Measurements from ENCODE around the gene ANKRD39.
A peak's percentile ranks its signal among the peaks of the same experiment; 100 is the strongest.
"Not testable (repeated sequence)": the region's sequence is repeated elsewhere in the genome, so short reads cannot be mapped to it uniquely, and the experiment has no call there.

The ANKRD39 gene

DNA sequence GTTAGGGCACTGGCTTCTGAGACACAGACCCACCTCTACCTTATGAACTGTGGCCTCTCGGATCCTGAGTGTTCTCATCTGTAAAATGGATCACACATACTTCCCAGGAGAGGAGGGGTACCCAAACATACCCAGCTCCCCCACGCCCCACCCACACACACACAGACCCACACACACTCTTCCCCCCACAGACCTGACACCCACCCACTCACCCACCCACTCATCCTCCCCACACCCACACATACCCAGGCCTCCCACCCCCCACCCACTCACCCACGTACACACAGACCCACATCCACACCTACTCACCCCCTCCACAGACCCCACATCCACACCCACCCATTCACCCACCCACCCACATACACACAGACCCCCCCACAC is 36.3 kb upstream of the ANKRD39 start:
- Mint-ChIP-seq H3K4me1 (peaks cover 85% of the 10 kb centered on the region), H3K9me3 (no peaks in the 10 kb centered on the region), H3K36me3 (ENCODE audit: low read depth) (no peaks in the 10 kb centered on the region), H3K27ac (no peak overlapping the region), H3K4me3 (no peak overlapping the region), H3K27me3 (ENCODE audit: low read depth, poor library complexity) (no peaks in the 10 kb centered on the region)
- DNase-seq, result no peak
- TF ChIP-seq, protein P1, sequence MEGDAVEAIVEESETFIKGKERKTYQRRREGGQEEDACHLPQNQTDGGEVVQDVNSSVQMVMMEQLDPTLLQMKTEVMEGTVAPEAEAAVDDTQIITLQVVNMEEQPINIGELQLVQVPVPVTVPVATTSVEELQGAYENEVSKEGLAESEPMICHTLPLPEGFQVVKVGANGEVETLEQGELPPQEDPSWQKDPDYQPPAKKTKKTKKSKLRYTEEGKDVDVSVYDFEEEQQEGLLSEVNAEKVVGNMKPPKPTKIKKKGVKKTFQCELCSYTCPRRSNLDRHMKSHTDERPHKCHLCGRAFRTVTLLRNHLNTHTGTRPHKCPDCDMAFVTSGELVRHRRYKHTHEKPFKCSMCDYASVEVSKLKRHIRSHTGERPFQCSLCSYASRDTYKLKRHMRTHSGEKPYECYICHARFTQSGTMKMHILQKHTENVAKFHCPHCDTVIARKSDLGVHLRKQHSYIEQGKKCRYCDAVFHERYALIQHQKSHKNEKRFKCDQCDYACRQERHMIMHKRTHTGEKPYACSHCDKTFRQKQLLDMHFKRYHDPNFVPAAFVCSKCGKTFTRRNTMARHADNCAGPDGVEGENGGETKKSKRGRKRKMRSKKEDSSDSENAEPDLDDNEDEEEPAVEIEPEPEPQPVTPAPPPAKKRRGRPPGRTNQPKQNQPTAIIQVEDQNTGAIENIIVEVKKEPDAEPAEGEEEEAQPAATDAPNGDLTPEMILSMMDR (IDR thresholded peaks at IDR 0.05), result no peak

- H3K36me3 Mint-ChIP-seq (ENCODE audit: low read depth), result no peaks in the 10 kb centered on the region
- peak overlapping the region; percentile 29 for H3K27ac Mint-ChIP-seq
- no peak for DNase-seq
- H3K9me3 Mint-ChIP-seq, result no peaks in the 10 kb centered on the region
- no peaks in the 10 kb centered on the region for H3K27me3 Mint-ChIP-seq (ENCODE audit: low read depth, poor library complexity)
- TF ChIP-seq, protein P1 (IDR thresholded peaks at IDR 0.05), result no peak
- H3K4me1 Mint-ChIP-seq, result peaks cover 85% of the 10 kb centered on the region
- H3K4me3 Mint-ChIP-seq, result no peak overlapping the region
Observed at GRCh38 chr2:96893289-96894150, 35.7 kb upstream of the ANKRD39 start.

- H3K4me3 Mint-ChIP-seq, result peak overlapping the region; percentile 50
- no peaks in the 10 kb centered on the region for H3K36me3 Mint-ChIP-seq (ENCODE audit: low read depth)
- peak overlapping the region; percentile 90 for H3K27ac Mint-ChIP-seq
- DNase-seq, result peak; percentile 33
- peaks cover 84% of the 10 kb centered on the region for H3K4me1 Mint-ChIP-seq
- TF ChIP-seq, protein P1 (IDR thresholded peaks at IDR 0.05), result no peak
- H3K27me3 Mint-ChIP-seq (ENCODE audit: low read depth, poor library complexity), result no peaks in the 10 kb centered on the region
- no peaks in the 10 kb centered on the region for H3K9me3 Mint-ChIP-seq
Observed at GRCh38 chr2:96891591-96892333, 33.9 kb upstream of the ANKRD39 start.

DNA sequence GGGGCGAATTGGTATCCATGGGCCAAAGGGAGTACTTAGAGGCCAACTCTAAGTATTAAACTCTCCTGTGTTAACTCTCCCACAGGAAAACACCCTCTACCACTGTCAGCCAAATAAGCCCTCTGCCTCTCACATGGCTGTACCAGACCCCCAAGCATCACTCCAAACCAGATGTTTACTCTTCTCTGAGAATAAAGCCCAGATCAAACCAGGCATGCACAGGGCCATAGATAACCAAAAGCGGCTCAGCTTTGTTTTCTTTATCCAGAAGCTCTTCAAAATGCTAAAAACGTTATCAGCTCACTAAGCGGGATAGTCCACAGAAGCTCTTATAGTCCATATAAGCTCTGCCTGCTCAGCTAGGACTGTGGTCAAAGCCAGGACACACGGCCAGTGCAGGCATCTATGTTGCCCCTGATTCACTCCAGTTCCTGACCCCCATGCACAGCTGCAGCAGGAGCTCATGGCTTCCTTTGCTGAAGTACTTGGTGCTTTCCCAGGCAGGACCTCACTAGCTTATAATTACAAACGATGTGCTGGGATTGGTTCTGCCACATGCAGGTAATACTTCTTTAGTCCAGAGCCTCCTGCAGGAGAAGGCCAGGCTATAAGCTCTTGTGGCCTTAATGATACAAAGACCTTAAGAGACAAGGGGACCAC is 33.0 kb upstream of the ANKRD39 start:
- TF ChIP-seq, protein P1 (IDR thresholded peaks at IDR 0.05), result no peak
- Mint-ChIP-seq H3K4me3 (peak overlapping the region; percentile 50), H3K27ac (peak overlapping the region; percentile 90), H3K9me3 (no peaks in the 10 kb centered on the region), H3K4me1 (peaks cover 83% of the 10 kb centered on the region), H3K27me3 (ENCODE audit: low read depth, poor library complexity) (no peaks in the 10 kb centered on the region), H3K36me3 (ENCODE audit: low read depth) (no peaks in the 10 kb centered on the region)
- no peak for DNase-seq

- Mint-ChIP-seq H3K27me3 (ENCODE audit: low read depth, poor library complexity) (no peaks in the 10 kb centered on the region), H3K9me3 (no peaks in the 10 kb centered on the region), H3K4me1 (peaks cover 80% of the 10 kb centered on the region), H3K4me3 (no peak overlapping the region), H3K27ac (peak overlapping the region; percentile 90), H3K36me3 (ENCODE audit: low read depth) (no peaks in the 10 kb centered on the region)
- DNase-seq, result no peak
- TF ChIP-seq, protein P1 (IDR thresholded peaks at IDR 0.05), result no peak
Observed at GRCh38 chr2:96890252-96890651, 32.4 kb upstream of the ANKRD39 start.

DNA sequence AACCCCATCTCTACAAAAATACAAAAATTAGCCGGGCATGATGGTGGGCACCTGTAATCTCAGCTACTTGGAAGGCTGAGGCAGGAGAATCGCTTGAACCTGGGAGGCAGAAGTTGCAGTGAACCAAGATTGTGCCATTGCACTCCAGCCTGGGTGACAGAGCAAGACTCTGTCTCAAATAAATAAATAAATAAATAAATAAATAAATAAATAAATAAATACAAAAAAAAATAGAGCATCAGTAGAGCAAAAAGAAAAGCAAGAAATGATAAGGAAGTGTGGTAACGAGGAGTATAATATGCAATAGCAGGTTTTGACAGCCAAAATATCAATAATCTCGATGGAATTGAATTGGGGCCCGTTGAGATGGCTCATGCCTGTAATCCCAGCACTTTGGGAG is 31.7 kb upstream of the ANKRD39 start:
- not testable (repeated sequence) for H3K27me3 Mint-ChIP-seq (ENCODE audit: low read depth, poor library complexity); H3K36me3 Mint-ChIP-seq (ENCODE audit: low read depth); DNase-seq; H3K27ac Mint-ChIP-seq; H3K9me3 Mint-ChIP-seq; H3K4me3 Mint-ChIP-seq
- H3K4me1 Mint-ChIP-seq, result peaks cover 82% of the 10 kb centered on the region

Data from nephron progenitor cell (in vitro differentiated cells).